Pancreas (tissue), 10 donors: Measurements from ENCODE around the gene APPL2. TPM values are rescaled to one million over a fixed set of nuclear protein-coding genes. Genes with fewer than 3 reads are reported as not detected.

Experiments used
- ATAC-seq, 4 donors: fragments of 200-7000 bp; cut with Tn5 transposase; one replicate each; pipeline versions ENCODE4 v1.8.0 to v1.9.1; 2020; ENCODE audit warnings: mild to moderate bottlenecking in 4 of 4, moderate library complexity in 4 of 4
- DNase-seq, 6 donors: peaks; one replicate each; pipeline ENCODE4 v3.0.0-alpha.2; 2020
- FAIRE-seq: peaks from 2 replicates; lab custom pipeline; 2012; peaks lifted over from hg19 to GRCh38; lab: Jason Lieb, UNC
- H3K27ac ChIP-seq, 4 donors: fragments of 200-600 bp; sonication (generic); 1 replicate in 3 of 4; 2 replicates in 1 of 4; pipeline versions ENCODE4 v1.5.0 to v1.8.0; 2020
- H3K27me3 ChIP-seq, 4 donors: fragments of 200-600 bp; one replicate each; pipeline ENCODE4 v1.8.0; 2021
- H3K36me3 ChIP-seq, 3 donors: fragments of 200-600 bp; sonication (generic) in 1 of 3; one replicate each; pipeline versions ENCODE4 v1.5.0 to v1.8.0; 2020 to 2021
- H3K4me1 ChIP-seq, 3 donors: fragments of 200-600 bp; one replicate each; pipeline ENCODE4 v1.8.0; 2021
- H3K4me3 ChIP-seq, 4 donors: fragments of 200-600 bp; sonication (generic) in 2 of 4; one replicate each; pipeline versions ENCODE4 v1.5.0 to v1.8.0; 2020 to 2021
- H3K9me3 ChIP-seq, 4 donors: fragments of 200-600 bp; one replicate each; pipeline ENCODE4 v1.8.0; 2021
- WGBS, 2 donors: extraction: QIAGEN DNeasy Blood & Tissue Kit; methylation state at CpG; one replicate each; pipeline ENCODE4 v1.1.7; 2013; 5-methylcytosine and 5-hydroxymethylcytosine counted together
- intact Hi-C, 3 donors: fragments of 100-400 bp; cut with DNase I; formaldehyde crosslinking; loops; one replicate each; pipeline versions ENCODE4 v1.11.1 to v1.14.2; 2022
- polyA plus RNA-seq, 2 donors: library from polyadenylated mRNA; stranded (reverse); fragments of 200-250 nt; gene quantifications; one replicate each; pipeline ENCODE4 v1.2.3, GENCODE V29; 2013
- total RNA-seq, 6 donors: library from RNA; stranded (reverse); fragmentation: NEBNext Ultra II Directional in 4 of 6; extraction: Animal tissue kit (Norgen Biotek cat#: 25700) in 4 of 6; gene quantifications; one replicate each; pipeline versions ENCODE4 v1.2.1 to v1.2.4, GENCODE V29; 2021 to 2023
- TF ChIP-seq, protein P1 (sequence below), 4 donors: fragments of 200-600 bp; sonication (generic) in 3 of 4; IDR thresholded peaks; one replicate each; pipeline versions ENCODE4 v1.5.0 to v1.8.0; 2021; ENCODE audit warnings: antibody characterized with exemption in 4 of 4
- donor health status: healthy with polysubstance abuse.
- donor health status: DM: no; HTN: no; CAD: no; lungs with moderate emphysema.
- donor health status: DM: no; HTN: no; CAD: no.
- donor health status: control.
- donor health status: control.
- donor health status: Bipolar disorder and iron deficiency.
- donor health status: DM: yes; HTN: yes; CAD: no.
- donor health status: DM: no; HTN: no; CAD: no.
- donor health status: DM: no; HTN: no; CAD: no.
- donor health status: DM: yes; HTN: yes; CAD: no.

APPL2 gene
- total and polyA plus RNA-seq, 8 donors, result 9.7 to 33.4 (median 19.0) TPM

DNA sequence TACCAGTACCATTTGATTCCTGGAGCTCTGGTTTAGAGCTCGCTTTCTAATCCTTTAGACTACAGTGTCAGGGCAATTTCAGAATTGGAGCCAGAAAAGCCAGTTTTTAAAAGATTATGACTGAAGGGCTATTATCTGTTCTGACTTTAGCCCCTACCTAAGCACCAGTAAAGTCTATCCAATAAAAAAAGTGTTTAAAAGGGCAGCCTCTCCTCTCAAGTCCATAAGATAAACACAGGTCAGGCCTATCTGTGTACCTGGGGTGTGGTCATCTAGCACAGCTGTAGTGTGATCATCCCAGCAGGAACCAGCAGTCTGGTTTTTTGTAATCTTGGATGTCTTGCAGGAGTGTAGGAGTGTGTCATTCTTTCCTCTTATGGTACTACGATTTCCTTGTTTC, 6.6 kb downstream of the APPL2 start:
- no peak overlapping the region for H3K4me3 ChIP-seq
- TF ChIP-seq, protein P1, sequence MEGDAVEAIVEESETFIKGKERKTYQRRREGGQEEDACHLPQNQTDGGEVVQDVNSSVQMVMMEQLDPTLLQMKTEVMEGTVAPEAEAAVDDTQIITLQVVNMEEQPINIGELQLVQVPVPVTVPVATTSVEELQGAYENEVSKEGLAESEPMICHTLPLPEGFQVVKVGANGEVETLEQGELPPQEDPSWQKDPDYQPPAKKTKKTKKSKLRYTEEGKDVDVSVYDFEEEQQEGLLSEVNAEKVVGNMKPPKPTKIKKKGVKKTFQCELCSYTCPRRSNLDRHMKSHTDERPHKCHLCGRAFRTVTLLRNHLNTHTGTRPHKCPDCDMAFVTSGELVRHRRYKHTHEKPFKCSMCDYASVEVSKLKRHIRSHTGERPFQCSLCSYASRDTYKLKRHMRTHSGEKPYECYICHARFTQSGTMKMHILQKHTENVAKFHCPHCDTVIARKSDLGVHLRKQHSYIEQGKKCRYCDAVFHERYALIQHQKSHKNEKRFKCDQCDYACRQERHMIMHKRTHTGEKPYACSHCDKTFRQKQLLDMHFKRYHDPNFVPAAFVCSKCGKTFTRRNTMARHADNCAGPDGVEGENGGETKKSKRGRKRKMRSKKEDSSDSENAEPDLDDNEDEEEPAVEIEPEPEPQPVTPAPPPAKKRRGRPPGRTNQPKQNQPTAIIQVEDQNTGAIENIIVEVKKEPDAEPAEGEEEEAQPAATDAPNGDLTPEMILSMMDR (IDR thresholded peaks at IDR 0.05), result no peak
- peaks cover 0 to 31% (median 28%) of the 10 kb centered on the region in 3 donors for H3K4me1 ChIP-seq
- no peak for FAIRE-seq
- no peak for ATAC-seq
- 85 to 92% methylated on average over 2 of the region's 2 CpGs for WGBS, 2 donors
- H3K27ac ChIP-seq, result no peak overlapping the region
- H3K27me3 ChIP-seq, result no peaks in the 10 kb centered on the region
- peaks cover 0 to 10% (median 0%) of the 10 kb centered on the region in 3 donors for H3K36me3 ChIP-seq
- DNase-seq, result no peak
- intact Hi-C loops, result no loop called here
- H3K9me3 ChIP-seq, result no peaks in the 10 kb centered on the region

DNA sequence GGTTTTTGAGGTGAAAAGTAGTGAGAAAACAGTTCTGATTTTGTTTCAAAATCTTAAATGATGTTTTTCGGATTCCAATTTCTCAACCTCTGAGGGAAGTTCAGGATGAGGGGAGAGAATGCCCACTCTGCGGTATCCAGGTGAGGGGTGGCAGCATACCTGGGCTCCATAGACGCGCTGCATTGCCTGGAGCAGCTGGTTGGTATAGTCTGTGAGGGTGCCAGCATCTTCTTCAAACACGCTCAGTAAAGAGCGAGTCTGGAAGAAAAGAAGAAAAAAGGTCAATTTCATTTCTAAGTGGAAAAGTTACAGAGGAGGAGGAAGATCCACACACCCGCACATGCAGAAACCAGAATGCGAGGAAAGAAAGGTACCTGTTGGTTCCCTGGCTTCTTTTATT, 7.0 kb downstream of the APPL2 start:
- H3K27ac ChIP-seq, result no peak overlapping the region
- no peak for ATAC-seq
- H3K9me3 ChIP-seq, result no peaks in the 10 kb centered on the region
- H3K4me1 ChIP-seq, result peaks cover 0 to 30% (median 25%) of the 10 kb centered on the region in 3 donors
- no peak for DNase-seq
- FAIRE-seq, result no peak
- no peak overlapping the region for H3K4me3 ChIP-seq
- intact Hi-C loops, result no loop called here
- WGBS, 2 donors, result 95 to 97% methylated on average over 8 of the region's 8 CpGs
- H3K36me3 ChIP-seq, result peaks cover 0 to 10% (median 0%) of the 10 kb centered on the region in 3 donors
- no peaks in the 10 kb centered on the region for H3K27me3 ChIP-seq
- TF ChIP-seq, protein P1 (IDR thresholded peaks at IDR 0.05), result no peak

DNA sequence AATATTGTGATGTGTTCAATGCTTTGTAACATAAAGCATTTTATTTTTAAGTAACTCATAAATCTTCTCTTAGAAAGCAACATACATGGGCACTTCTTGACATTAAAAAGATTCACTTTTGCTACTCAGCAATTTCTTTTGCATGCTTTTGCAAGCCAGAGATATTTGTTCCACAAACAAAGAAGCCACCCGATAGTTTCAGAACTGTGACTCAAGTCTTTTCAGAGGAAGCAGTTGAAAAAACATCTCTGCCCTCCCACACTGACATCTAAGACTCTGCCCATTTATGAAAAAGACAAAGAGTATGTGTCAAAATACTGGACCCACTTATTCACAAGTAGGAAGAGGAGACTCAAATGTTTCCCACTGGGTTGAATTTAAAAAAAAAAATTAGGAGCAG, 7.5 kb downstream of the APPL2 start:
- no peaks in the 10 kb centered on the region for H3K9me3 ChIP-seq
- intact Hi-C loops, result no loop called here
- TF ChIP-seq, protein P1 (IDR thresholded peaks at IDR 0.05), result no peak
- peaks cover 0 to 26% (median 21%) of the 10 kb centered on the region in 3 donors for H3K4me1 ChIP-seq
- no peak for FAIRE-seq
- no peak for DNase-seq
- H3K36me3 ChIP-seq, result peaks cover 0 to 10% (median 0%) of the 10 kb centered on the region in 3 donors
- WGBS, 2 donors, result 71 to 86% methylated on average over 1 of the region's 1 CpG
- H3K27ac ChIP-seq, result no peak overlapping the region
- no peaks in the 10 kb centered on the region for H3K27me3 ChIP-seq
- ATAC-seq, result no peak
- H3K4me3 ChIP-seq, result no peak overlapping the region

DNA sequence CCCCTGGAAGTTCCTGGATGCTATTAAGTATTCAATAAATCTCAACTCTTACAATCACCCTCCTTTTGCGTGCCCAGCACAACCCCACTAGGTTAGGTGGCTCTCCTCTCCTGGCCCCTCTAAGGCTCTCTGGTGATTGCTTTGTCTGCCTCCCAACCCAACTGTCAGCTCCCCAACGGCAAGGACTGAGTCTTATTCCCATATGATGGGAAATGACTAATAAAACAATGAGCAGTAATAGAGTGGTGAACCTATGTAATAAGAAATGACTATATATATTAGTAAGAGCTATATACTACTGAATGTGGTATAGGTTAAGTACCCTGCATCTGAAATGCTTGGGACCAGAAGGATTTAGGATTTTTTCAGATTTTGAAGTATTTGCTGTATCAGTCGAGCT, 8.1 kb downstream of the APPL2 start:
- WGBS, 2 donors, result 92 to 95% methylated on average over 3 of the region's 3 CpGs
- intact Hi-C loops, result no loop called here
- no peak for DNase-seq
- Histone ChIP-seq H3K4me3 (no peak overlapping the region), H3K9me3 (no peaks in the 10 kb centered on the region), H3K36me3 (peaks cover 0 to 10% (median 0%) of the 10 kb centered on the region in 3 donors), H3K27ac (no peak overlapping the region), H3K27me3 (no peaks in the 10 kb centered on the region), H3K4me1 (peaks cover 0 to 21% (median 15%) of the 10 kb centered on the region in 3 donors)
- ATAC-seq, result no peak
- TF ChIP-seq, protein P1 (IDR thresholded peaks at IDR 0.05), result no peak
- no peak for FAIRE-seq

DNA sequence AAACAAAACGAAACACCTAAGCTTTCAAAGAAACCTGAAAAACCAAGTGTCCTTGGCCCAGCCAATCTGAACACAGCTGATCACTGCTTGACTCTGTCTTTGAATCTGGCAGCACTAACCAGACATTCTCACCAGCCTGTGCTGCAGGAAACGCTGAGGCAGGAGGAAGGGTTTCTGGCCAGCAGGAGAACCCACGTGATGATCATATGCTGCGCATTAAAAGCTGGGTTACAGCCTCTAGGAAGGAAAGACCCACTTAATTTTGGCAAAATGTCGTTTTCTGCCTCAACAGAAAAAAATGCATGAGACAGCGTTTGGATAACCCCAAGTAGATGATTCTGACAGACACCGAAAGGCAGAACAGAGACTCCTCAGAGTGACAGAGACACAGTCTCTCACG, 9.8 kb downstream of the APPL2 start:
- H3K9me3 ChIP-seq, result no peaks in the 10 kb centered on the region
- peaks cover 0 to 18% (median 14%) of the 10 kb centered on the region in 3 donors for H3K4me1 ChIP-seq
- DNase-seq (peak in 4 of 6 donors; percentile 47 to 77 (median 50)), ATAC-seq (peak; percentile 85 to 92 (median 90)), FAIRE-seq (no peak)
- H3K27me3 ChIP-seq, result no peaks in the 10 kb centered on the region
- intact Hi-C loops, result no loop called here
- WGBS, 2 donors, result 18 to 24% methylated on average over 8 of the region's 8 CpGs
- TF ChIP-seq, protein P1 (IDR thresholded peaks at IDR 0.05), result no peak
- H3K27ac ChIP-seq, result peak overlapping the region in 2 of 4 donors; percentile 15 to 45
- H3K36me3 ChIP-seq, result peaks cover 0 to 10% (median 0%) of the 10 kb centered on the region in 3 donors
- H3K4me3 ChIP-seq, result no peak overlapping the region
